Subcutaneous abdominal adipose tissue (tissue), 5 donors: ENCODE measurements around the gene RPH3AL.

Experiments
- H3K27ac ChIP-seq: one replicate; pipeline ENCODE4 v1.7.0; 2013; ENCODE audit warnings: low read depth, mild to moderate bottlenecking, inconsistent platforms, low read length, moderate library complexity
- H3K27me3 ChIP-seq, 5 donors: one replicate each; pipeline ENCODE4 v1.7.0; 2013; ENCODE audit warnings: low read length in 5 of 5, inconsistent platforms in 1 of 5; ENCODE audit not compliant: control insufficient read depth in 5 of 5, insufficient read depth in 4 of 5
- H3K36me3 ChIP-seq, 5 donors: one replicate each; pipeline ENCODE4 v1.7.0; 2013; ENCODE audit warnings: low read length in 5 of 5; ENCODE audit not compliant: control insufficient read depth in 5 of 5, insufficient read depth in 5 of 5
- H3K4me1 ChIP-seq, 5 donors: one replicate each; pipeline ENCODE4 v1.7.0; 2013; ENCODE audit warnings: low read length in 5 of 5, mild to moderate bottlenecking in 3 of 5, moderate library complexity in 1 of 5; ENCODE audit not compliant: control insufficient read depth in 5 of 5, insufficient read depth in 5 of 5
- H3K4me3 ChIP-seq, 5 donors: one replicate each; pipeline ENCODE4 v1.7.0; 2013; ENCODE audit warnings: low read length in 5 of 5, low read depth in 1 of 5
- H3K9ac ChIP-seq, 5 donors: one replicate each; pipeline ENCODE4 v1.7.0; 2013; ENCODE audit warnings: low read length in 5 of 5, mild to moderate bottlenecking in 4 of 5, moderate library complexity in 3 of 5
- H3K9me3 ChIP-seq, 5 donors: one replicate each; pipeline ENCODE4 v1.7.0; 2013; ENCODE audit warnings: low read length in 5 of 5; ENCODE audit not compliant: control insufficient read depth in 5 of 5
- donor health status: healthy.
- donor health status: healthy.
- donor health status: healthy.
- donor health status: healthy.
- donor health status: healthy.

Gene RPH3AL

GRCh38 chr17:259341-259976 lies 93.1 kb downstream of the RPH3AL start:
- H3K9me3 ChIP-seq, result no peaks in the 10 kb centered on the region
- H3K9ac ChIP-seq, result peak overlapping the region in 1 of 5 donors; percentile 31
- H3K4me1 ChIP-seq, result peaks cover 0 to 37% (median 18%) of the 10 kb centered on the region in 5 donors
- H3K27ac ChIP-seq, result no peak overlapping the region
- H3K27me3 ChIP-seq, result no peaks in the 10 kb centered on the region
- peaks cover 0 to 22% (median 5%) of the 10 kb centered on the region in 5 donors for H3K36me3 ChIP-seq
- peak overlapping the region in 2 of 5 donors; percentile 4 to 39 for H3K4me3 ChIP-seq

GRCh38 chr17:258906-259305 lies 93.7 kb downstream of the RPH3AL start:
- peak overlapping the region in 1 of 5 donors; percentile 31 for H3K9ac ChIP-seq
- no peaks in the 10 kb centered on the region for H3K9me3 ChIP-seq
- H3K4me3 ChIP-seq, result peak overlapping the region in 2 of 5 donors; percentile 4 to 39
- H3K27me3 ChIP-seq, result no peaks in the 10 kb centered on the region
- no peak overlapping the region for H3K27ac ChIP-seq
- H3K4me1 ChIP-seq, result peaks cover 0 to 37% (median 18%) of the 10 kb centered on the region in 5 donors
- peaks cover 0 to 16% (median 4%) of the 10 kb centered on the region in 5 donors for H3K36me3 ChIP-seq

- Histone ChIP-seq H3K4me3 (peak overlapping the region in 1 of 5 donors; percentile 31), H3K27ac (no peak overlapping the region), H3K9me3 (no peaks in the 10 kb centered on the region), H3K4me1 (peaks cover 0 to 37% (median 18%) of the 10 kb centered on the region in 5 donors), H3K36me3 (peaks cover 0 to 11% (median 5%) of the 10 kb centered on the region in 5 donors), H3K9ac (peak overlapping the region in 1 of 5 donors; percentile 56), H3K27me3 (no peaks in the 10 kb centered on the region)
Observed at GRCh38 chr17:258045-258734, 94.4 kb downstream of the RPH3AL start.

- H3K4me1 ChIP-seq, result peaks cover 0 to 8% (median 3%) of the 10 kb centered on the region in 5 donors
- H3K27me3 ChIP-seq, result no peaks in the 10 kb centered on the region
- H3K27ac ChIP-seq, result no peak overlapping the region
- no peak overlapping the region for H3K4me3 ChIP-seq
- H3K36me3 ChIP-seq, result peaks cover 0 to 7% (median 5%) of the 10 kb centered on the region in 5 donors
- no peak overlapping the region for H3K9ac ChIP-seq
- H3K9me3 ChIP-seq, result no peaks in the 10 kb centered on the region
Observed at GRCh38 chr17:253091-253846, 99.3 kb downstream of the RPH3AL start.

- Histone ChIP-seq H3K27ac (no peak overlapping the region), H3K9me3 (no peaks in the 10 kb centered on the region), H3K36me3 (peaks cover 0 to 7% (median 5%) of the 10 kb centered on the region in 5 donors), H3K9ac (no peak overlapping the region), H3K4me3 (no peak overlapping the region), H3K4me1 (peaks cover 0 to 11% (median 4%) of the 10 kb centered on the region in 5 donors), H3K27me3 (no peaks in the 10 kb centered on the region)
Observed at GRCh38 chr17:252456-252855, 100.2 kb downstream of the RPH3AL start.

- H3K36me3 ChIP-seq, result peaks cover 0 to 11% (median 9%) of the 10 kb centered on the region in 5 donors
- no peak overlapping the region for H3K9ac ChIP-seq
- no peak overlapping the region for H3K27ac ChIP-seq
- H3K27me3 ChIP-seq, result no peaks in the 10 kb centered on the region
- no peak overlapping the region for H3K4me3 ChIP-seq
- no peaks in the 10 kb centered on the region for H3K9me3 ChIP-seq
- H3K4me1 ChIP-seq, result peaks cover 0 to 15% (median 4%) of the 10 kb centered on the region in 5 donors
Observed at GRCh38 chr17:251531-251930, 101.1 kb downstream of the RPH3AL start.

- Histone ChIP-seq H3K9ac (no peak overlapping the region), H3K4me1 (peaks cover 0 to 15% (median 4%) of the 10 kb centered on the region in 5 donors), H3K27ac (no peak overlapping the region), H3K4me3 (no peak overlapping the region), H3K27me3 (no peaks in the 10 kb centered on the region), H3K36me3 (peaks cover 0 to 18% (median 10%) of the 10 kb centered on the region in 5 donors), H3K9me3 (no peaks in the 10 kb centered on the region)
Observed at GRCh38 chr17:250487-251300, 101.9 kb downstream of the RPH3AL start.

DNA sequence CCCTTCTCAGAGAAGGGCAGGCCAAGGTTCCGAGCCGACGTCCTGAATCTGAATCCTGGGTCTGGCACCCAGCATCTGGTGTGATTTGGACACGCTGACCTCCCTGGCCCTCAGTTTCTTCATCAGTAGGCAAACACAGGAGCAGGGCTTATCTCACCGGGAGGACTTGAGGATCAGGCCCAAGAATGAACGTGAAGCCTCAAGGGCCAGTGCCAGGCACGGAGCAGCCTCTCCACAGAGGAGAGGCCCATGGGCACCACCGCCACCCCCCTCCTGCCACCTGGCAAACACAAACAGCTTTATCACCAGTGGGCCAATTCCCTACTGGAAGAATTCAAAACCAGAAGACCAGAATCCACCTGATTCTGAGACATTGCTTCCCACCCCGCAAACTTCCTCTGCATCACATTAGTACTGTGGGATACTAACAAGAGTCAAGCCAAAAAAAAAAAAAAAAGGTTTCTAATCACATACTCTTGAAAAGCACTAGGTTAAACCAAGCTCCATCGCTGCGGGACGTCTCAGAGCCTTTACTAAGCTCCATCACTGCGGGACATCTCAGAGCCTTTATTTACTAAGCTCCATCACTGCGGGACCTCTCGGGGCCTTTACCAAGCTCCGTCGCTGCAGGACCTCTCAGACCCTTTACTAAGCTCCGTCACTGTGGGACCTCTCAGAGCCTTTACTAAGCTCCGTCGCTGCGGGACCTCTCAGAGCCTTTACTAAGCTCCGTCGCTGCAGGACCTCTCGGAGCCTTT lies 103.2 kb downstream of the RPH3AL start:
- Histone ChIP-seq H3K4me3 (no peak overlapping the region), H3K4me1 (peaks cover 0 to 15% (median 4%) of the 10 kb centered on the region in 5 donors), H3K27ac (no peak overlapping the region), H3K9me3 (no peaks in the 10 kb centered on the region), H3K9ac (no peak overlapping the region), H3K36me3 (peaks cover 0 to 30% (median 21%) of the 10 kb centered on the region in 5 donors), H3K27me3 (no peaks in the 10 kb centered on the region)
